CD4-positive, alpha-beta memory T cell (primary cell): ENCODE measurements around the gene DACT2. TPM values are rescaled to one million over a fixed set of nuclear protein-coding genes. Genes with fewer than 3 reads are reported as not detected.

ENCODE experiments used
- CTCF ChIA-PET: fragments of 350-600 bp; sonication (Branson Sonifier 250); formaldehyde crosslinking; loops from one replicate; lab custom pipeline; 2021; ENCODE audit warnings: inconsistent platforms; ENCODE audit not compliant: partially characterized antibody; lab: Charles Lee
- POLR2A ChIA-PET: fragments of 350-600 bp; sonication (Branson Sonifier 250); formaldehyde crosslinking; loops from one replicate; lab custom pipeline; 2021; ENCODE audit not compliant: partially characterized antibody; lab: Charles Lee
- DNase-seq, 5 donors: peaks; one replicate each; pipeline versions ENCODE4 v3.0.0 to v3.0.0-alpha.2; 2020 to 2022; ENCODE audit warnings: mixed read lengths in 1 of 5
- H3K27ac ChIP-seq: one replicate; pipeline ENCODE4 v1.7.0; 2013; ENCODE audit warnings: low read depth, low read length
- H3K27me3 ChIP-seq: 2 replicates; pipeline ENCODE4 v1.7.0; 2013; ENCODE audit warnings: mild to moderate bottlenecking, low read length, moderate library complexity; ENCODE audit not compliant: insufficient read depth
- H3K36me3 ChIP-seq: 2 replicates; pipeline ENCODE4 v1.7.0; 2013; ENCODE audit warnings: mild to moderate bottlenecking, low read length, moderate library complexity; ENCODE audit not compliant: insufficient read depth
- H3K4me1 ChIP-seq: 2 replicates; pipeline ENCODE4 v1.7.0; 2013; ENCODE audit warnings: mild to moderate bottlenecking, low read length, moderate library complexity; ENCODE audit not compliant: insufficient read depth
- H3K4me3 ChIP-seq, 2 donors: one replicate each; pipeline ENCODE4 v1.7.0; 2013; ENCODE audit warnings: low read length in 2 of 2, mild to moderate bottlenecking in 1 of 2
- H3K9me3 ChIP-seq, 2 donors: one replicate each; pipeline ENCODE4 v1.7.0; 2013; ENCODE audit warnings: low read length in 2 of 2, control low read depth in 1 of 2; ENCODE audit not compliant: control insufficient read depth in 1 of 2
- H3K27ac Mint-ChIP-seq, 7 donors: one replicate each; pipeline ENCODE4 v1.8.0; 2020 to 2021; ENCODE audit warnings: mixed read lengths in 7 of 7, mild to moderate bottlenecking in 6 of 7, inconsistent platforms in 3 of 7, moderate library complexity in 3 of 7
- H3K27me3 Mint-ChIP-seq, 2 donors: one replicate each; pipeline ENCODE4 v1.8.0; 2020 to 2021; ENCODE audit warnings: mixed read lengths in 2 of 2
- H3K36me3 Mint-ChIP-seq, 2 donors: one replicate each; pipeline ENCODE4 v1.8.0; 2020 to 2021; ENCODE audit warnings: mixed read lengths in 2 of 2, inconsistent platforms in 1 of 2, mild to moderate bottlenecking in 1 of 2
- H3K4me1 Mint-ChIP-seq, 4 donors: one replicate each; pipeline ENCODE4 v1.8.0; 2020 to 2021; ENCODE audit warnings: mixed read lengths in 4 of 4, mild to moderate bottlenecking in 1 of 4
- H3K4me3 Mint-ChIP-seq, 8 donors: one replicate each; pipeline ENCODE4 v1.8.0; 2020 to 2021; ENCODE audit warnings: mixed read lengths in 8 of 8, mild to moderate bottlenecking in 7 of 8, moderate library complexity in 6 of 8, inconsistent platforms in 3 of 8
- H3K9me3 Mint-ChIP-seq, 8 donors: one replicate each; pipeline ENCODE4 v1.8.0; 2020 to 2021; ENCODE audit warnings: mixed read lengths in 8 of 8, mild to moderate bottlenecking in 5 of 8, inconsistent platforms in 3 of 8, moderate library complexity in 1 of 8
- intact Hi-C: fragments of 100-400 bp; cut with micrococcal nuclease; formaldehyde crosslinking; loops from one replicate; pipeline ENCODE4 v1.15.1; 2023
- polyA plus RNA-seq, 2 donors: library from polyadenylated mRNA; unstranded; fragments of 300-500 nt; fragmentation: Illumina TruSeq; gene quantifications; one replicate each; pipeline ENCODE4 v1.2.3, GENCODE V29; 2021
- total RNA-seq, 2 experiments: library from RNA; stranded (reverse); gene quantifications; one replicate each; pipeline ENCODE4 v1.2.3, GENCODE V29; 2021

The DACT2 gene
- total and polyA plus RNA-seq, 4 experiments from 2014 or later, result not detected

GRCh38 chr6:168280899-168281245 is 38.7 kb downstream of the DACT2 start:
- H3K27me3 ChIP-seq, result no peaks in the 10 kb centered on the region
- no peak for DNase-seq
- no peaks in the 10 kb centered on the region for H3K9me3 ChIP-seq
- CTCF ChIA-PET, result no interaction called here
- Mint-ChIP-seq H3K27ac (peak overlapping the region in 1 of 7 donors; percentile 30), H3K27me3 (peaks cover 7 to 8% of the 10 kb centered on the region in 2 donors), H3K4me3 (no peak overlapping the region), H3K9me3 (peaks cover 0 to 3% (median 0%) of the 10 kb centered on the region in 8 donors), H3K4me1 (no peaks in the 10 kb centered on the region), H3K36me3 (no peaks in the 10 kb centered on the region)
- intact Hi-C loops, result no loop called here
- no peak overlapping the region for H3K27ac ChIP-seq
- POLR2A ChIA-PET, result no interaction called here
- H3K4me1 ChIP-seq, result no peaks in the 10 kb centered on the region
- no peaks in the 10 kb centered on the region for H3K36me3 ChIP-seq
- no peak overlapping the region for H3K4me3 ChIP-seq

DNA sequence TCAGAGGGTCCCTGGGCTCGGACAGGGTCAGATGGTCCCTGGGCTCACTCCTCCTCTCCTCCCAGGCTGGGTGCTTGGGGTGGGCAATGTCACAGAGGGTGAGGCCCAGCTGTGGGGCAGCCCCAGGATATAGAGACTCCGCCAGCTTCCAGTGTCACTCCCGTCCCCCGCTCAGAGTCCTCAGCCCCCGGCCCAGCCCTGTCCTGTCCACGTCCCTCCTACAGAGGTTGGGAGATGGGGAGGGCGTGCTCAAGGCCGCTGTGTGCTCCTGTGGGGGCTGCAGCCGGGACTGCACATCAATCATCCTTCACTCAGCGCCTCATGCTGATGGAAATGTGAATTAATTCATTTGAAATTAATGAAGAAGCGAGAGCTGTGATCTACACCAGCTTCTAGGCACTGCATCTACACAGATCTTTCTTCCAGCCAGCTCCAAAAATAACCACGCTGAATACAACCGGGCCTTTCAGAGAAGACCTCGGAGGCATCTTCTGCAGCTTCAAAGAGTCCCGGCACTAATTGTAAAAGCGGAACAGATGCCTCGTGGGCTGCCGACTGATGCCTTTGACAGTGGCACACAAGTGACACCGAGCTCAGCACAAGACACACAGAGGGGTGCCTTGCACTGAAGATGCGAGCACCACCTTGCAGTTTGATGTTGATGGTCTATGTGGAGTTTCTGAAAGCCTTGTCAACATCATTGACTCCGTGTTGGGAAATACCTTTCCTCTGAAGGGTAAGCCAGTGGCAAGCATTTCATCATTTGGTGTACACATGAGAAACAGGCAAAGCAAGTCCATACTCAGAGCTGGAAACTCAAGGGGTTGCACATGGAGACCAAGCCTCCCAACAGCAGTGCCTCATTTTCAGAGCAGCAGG is 39.3 kb downstream of the DACT2 start:
- Mint-ChIP-seq H3K4me1 (no peaks in the 10 kb centered on the region), H3K9me3 (peaks cover 0 to 3% (median 0%) of the 10 kb centered on the region in 8 donors), H3K36me3 (no peaks in the 10 kb centered on the region), H3K27me3 (peaks cover 7 to 12% of the 10 kb centered on the region in 2 donors), H3K27ac (no peak overlapping the region), H3K4me3 (no peak overlapping the region)
- intact Hi-C loops, result no loop called here
- DNase-seq, result no peak
- Histone ChIP-seq H3K9me3 (no peaks in the 10 kb centered on the region), H3K4me1 (no peaks in the 10 kb centered on the region), H3K27ac (no peak overlapping the region), H3K4me3 (no peak overlapping the region), H3K36me3 (no peaks in the 10 kb centered on the region), H3K27me3 (no peaks in the 10 kb centered on the region)
- POLR2A ChIA-PET, result no interaction called here
- CTCF ChIA-PET, result no interaction called here

DNA sequence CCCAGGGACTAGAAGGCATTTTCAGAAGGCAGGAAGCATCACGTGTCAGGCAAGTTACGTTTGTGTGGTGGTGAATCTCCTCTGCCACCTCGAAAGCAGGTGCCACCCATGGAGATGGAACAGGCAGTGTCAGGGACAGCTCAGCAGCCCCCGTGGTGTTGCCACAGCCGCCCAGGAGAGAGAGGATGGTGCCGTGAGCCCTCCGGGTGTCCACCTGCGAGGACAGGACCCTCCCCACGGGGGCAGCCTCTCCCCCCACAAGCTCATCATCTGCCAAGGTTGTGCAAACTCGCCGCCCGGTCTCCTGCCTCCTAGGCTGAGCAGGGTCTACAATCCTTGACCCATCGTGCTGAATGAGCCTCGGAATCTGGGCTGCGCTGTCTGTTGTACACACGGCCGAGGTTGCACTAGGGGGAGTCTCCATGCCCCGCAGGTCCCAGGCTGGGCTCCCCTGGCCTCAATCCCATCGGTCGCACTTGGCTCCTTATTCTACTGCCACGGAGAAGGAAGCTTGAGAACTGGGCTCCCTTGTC is 40.1 kb downstream of the DACT2 start:
- peaks cover 0 to 3% (median 0%) of the 10 kb centered on the region in 8 donors for H3K9me3 Mint-ChIP-seq
- intact Hi-C loops, result no loop called here
- H3K4me1 Mint-ChIP-seq, result no peaks in the 10 kb centered on the region
- H3K36me3 Mint-ChIP-seq, result no peaks in the 10 kb centered on the region
- no peaks in the 10 kb centered on the region for H3K9me3 ChIP-seq
- CTCF ChIA-PET, result no interaction called here
- no peak overlapping the region for H3K27ac ChIP-seq
- no peak overlapping the region for H3K27ac Mint-ChIP-seq
- DNase-seq, result no peak
- H3K27me3 ChIP-seq, result no peaks in the 10 kb centered on the region
- POLR2A ChIA-PET, result no interaction called here
- H3K4me3 Mint-ChIP-seq, result no peak overlapping the region
- no peak overlapping the region for H3K4me3 ChIP-seq
- no peaks in the 10 kb centered on the region for H3K4me1 ChIP-seq
- peaks cover 8 to 13% of the 10 kb centered on the region in 2 donors for H3K27me3 Mint-ChIP-seq
- H3K36me3 ChIP-seq, result no peaks in the 10 kb centered on the region

DNA sequence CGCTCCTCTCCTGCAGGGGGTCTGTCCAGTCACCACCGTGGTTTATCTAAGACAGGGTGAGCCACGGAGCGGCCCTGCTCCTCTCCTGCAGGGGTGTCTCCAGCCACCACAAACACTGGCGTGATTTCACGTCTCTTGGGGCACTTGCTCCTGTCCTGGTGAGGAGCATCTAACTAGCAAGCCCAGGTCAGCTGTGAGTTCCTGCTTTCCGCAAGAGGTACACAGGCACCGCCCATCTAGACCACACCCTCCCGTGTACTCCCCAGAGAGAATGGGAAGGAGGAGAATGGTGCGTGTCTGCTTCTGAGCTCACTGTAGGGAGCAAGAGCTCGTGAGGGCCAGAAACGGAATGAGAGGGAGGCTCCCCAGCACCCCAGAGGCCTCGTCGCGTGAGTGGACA is 40.7 kb downstream of the DACT2 start:
- H3K27me3 ChIP-seq, result no peaks in the 10 kb centered on the region
- Mint-ChIP-seq H3K9me3 (peaks cover 0 to 3% (median 0%) of the 10 kb centered on the region in 8 donors), H3K4me1 (no peaks in the 10 kb centered on the region), H3K27me3 (peaks cover 12 to 13% of the 10 kb centered on the region in 2 donors), H3K36me3 (no peaks in the 10 kb centered on the region), H3K4me3 (no peak overlapping the region), H3K27ac (no peak overlapping the region)
- H3K27ac ChIP-seq, result no peak overlapping the region
- no peaks in the 10 kb centered on the region for H3K9me3 ChIP-seq
- no peak overlapping the region for H3K4me3 ChIP-seq
- DNase-seq, result no peak
- no peaks in the 10 kb centered on the region for H3K4me1 ChIP-seq
- ChIA-PET CTCF (no interaction called here), POLR2A (no interaction called here)
- intact Hi-C loops, result no loop called here
- H3K36me3 ChIP-seq, result no peaks in the 10 kb centered on the region

DNA sequence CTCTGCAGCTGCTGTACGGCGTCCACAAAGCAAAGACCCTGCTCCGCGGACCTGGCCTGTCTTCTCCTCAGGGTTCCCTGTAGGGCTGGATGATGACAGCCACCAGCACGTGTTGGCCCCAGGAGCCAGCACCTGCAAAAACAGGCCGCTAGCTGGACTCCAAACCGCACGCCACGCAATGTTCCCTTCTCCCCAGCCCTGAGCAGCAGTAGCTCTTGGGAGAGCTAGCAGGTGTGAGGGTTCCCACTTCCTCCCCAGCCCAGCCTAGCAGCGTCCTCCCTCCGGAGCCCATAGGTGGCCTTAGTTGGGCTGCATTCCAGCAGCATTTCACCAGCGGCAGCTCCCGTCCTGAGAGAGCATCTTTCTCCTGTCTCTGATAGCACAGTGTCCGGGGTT is 42.3 kb downstream of the DACT2 start:
- intact Hi-C loops, result no loop called here
- Mint-ChIP-seq H3K27me3 (peaks cover 13 to 14% of the 10 kb centered on the region in 2 donors), H3K4me1 (no peaks in the 10 kb centered on the region)

DNA sequence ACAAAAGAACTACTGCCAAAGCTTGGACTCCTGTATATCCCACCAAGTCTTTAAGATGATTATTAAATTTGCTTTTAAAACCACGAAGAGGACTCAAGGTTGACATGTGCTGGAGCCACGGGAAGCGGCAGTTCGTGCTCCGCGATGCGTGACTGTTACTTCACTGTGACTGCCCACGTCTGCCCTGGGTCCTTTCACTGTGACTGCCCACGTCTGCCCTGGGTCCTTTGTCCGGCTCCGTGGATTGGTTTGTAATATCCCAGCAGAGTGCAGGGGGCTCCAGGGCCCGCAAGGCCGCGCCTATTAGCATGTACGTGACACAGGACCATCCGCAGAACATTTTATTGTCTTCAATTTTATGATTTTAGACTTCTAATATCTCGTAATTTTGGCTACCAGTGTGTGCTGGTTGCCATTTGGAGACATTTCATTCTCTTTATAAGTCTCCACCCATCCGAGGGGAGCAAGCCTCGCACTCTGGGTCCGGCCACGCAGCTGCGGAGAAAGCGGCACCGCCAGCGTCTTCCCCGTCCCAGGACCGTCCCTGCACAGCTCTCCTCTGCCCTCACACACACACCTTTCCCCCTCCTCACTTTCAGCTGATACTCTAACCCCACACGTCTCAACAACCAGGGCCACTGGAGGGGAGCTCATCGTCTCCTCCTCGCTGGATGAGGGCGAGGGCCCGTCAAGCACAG is 42.9 kb downstream of the DACT2 start:
- H3K9me3 ChIP-seq, result no peaks in the 10 kb centered on the region
- CTCF ChIA-PET, result no interaction called here
- intact Hi-C loops, result no loop called here
- H3K4me3 Mint-ChIP-seq, result no peak overlapping the region
- DNase-seq, result no peak
- H3K27ac Mint-ChIP-seq, result no peak overlapping the region
- POLR2A ChIA-PET, result no interaction called here
- no peaks in the 10 kb centered on the region for H3K4me1 Mint-ChIP-seq
- no peak overlapping the region for H3K27ac ChIP-seq
- peaks cover 11 to 14% of the 10 kb centered on the region in 2 donors for H3K27me3 Mint-ChIP-seq
- no peaks in the 10 kb centered on the region for H3K27me3 ChIP-seq
- H3K36me3 Mint-ChIP-seq, result no peaks in the 10 kb centered on the region
- no peaks in the 10 kb centered on the region for H3K9me3 Mint-ChIP-seq
- no peak overlapping the region for H3K4me3 ChIP-seq
- H3K4me1 ChIP-seq, result no peaks in the 10 kb centered on the region
- H3K36me3 ChIP-seq, result no peaks in the 10 kb centered on the region

More for the DNA sequence above, 42.3 kb downstream of the DACT2 start:
- Histone ChIP-seq H3K27ac (no peak overlapping the region), H3K4me1 (no peaks in the 10 kb centered on the region), H3K27me3 (no peaks in the 10 kb centered on the region), H3K36me3 (no peaks in the 10 kb centered on the region), H3K9me3 (no peaks in the 10 kb centered on the region), H3K4me3 (no peak overlapping the region)
- Mint-ChIP-seq H3K36me3 (no peaks in the 10 kb centered on the region), H3K27ac (no peak overlapping the region), H3K4me3 (no peak overlapping the region), H3K9me3 (no peaks in the 10 kb centered on the region)
- ChIA-PET CTCF (no interaction called here), POLR2A (no interaction called here)
- no peak for DNase-seq

- Histone ChIP-seq H3K4me1 (no peaks in the 10 kb centered on the region), H3K27me3 (no peaks in the 10 kb centered on the region), H3K4me3 (no peak overlapping the region), H3K9me3 (no peaks in the 10 kb centered on the region), H3K36me3 (no peaks in the 10 kb centered on the region), H3K27ac (no peak overlapping the region)
- no peak overlapping the region for H3K27ac Mint-ChIP-seq
- no peaks in the 10 kb centered on the region for H3K4me1 Mint-ChIP-seq
- H3K27me3 Mint-ChIP-seq, result peaks cover 10 to 14% of the 10 kb centered on the region in 2 donors
- H3K9me3 Mint-ChIP-seq, result peaks cover 0 to under 1% (median 0%) of the 10 kb centered on the region in 8 donors
- intact Hi-C loops, result no loop called here
- CTCF ChIA-PET, result no interaction called here
- H3K4me3 Mint-ChIP-seq, result no peak overlapping the region
- H3K36me3 Mint-ChIP-seq, result no peaks in the 10 kb centered on the region
- no peak for DNase-seq
- POLR2A ChIA-PET, result no interaction called here
These were observed 44.4 kb downstream of the DACT2 start for GRCh38 chr6:168275168-168275567.
